OCI-M2 (cell line): ENCODE measurements around the gene GBGT1.

Experiments
- DNase-seq: peaks from one replicate; lab custom pipeline; 2025; ENCODE audit not compliant: unreplicated experiment; lab: John Stamatoyannopoulos, UW

The GBGT1 gene

DNA sequence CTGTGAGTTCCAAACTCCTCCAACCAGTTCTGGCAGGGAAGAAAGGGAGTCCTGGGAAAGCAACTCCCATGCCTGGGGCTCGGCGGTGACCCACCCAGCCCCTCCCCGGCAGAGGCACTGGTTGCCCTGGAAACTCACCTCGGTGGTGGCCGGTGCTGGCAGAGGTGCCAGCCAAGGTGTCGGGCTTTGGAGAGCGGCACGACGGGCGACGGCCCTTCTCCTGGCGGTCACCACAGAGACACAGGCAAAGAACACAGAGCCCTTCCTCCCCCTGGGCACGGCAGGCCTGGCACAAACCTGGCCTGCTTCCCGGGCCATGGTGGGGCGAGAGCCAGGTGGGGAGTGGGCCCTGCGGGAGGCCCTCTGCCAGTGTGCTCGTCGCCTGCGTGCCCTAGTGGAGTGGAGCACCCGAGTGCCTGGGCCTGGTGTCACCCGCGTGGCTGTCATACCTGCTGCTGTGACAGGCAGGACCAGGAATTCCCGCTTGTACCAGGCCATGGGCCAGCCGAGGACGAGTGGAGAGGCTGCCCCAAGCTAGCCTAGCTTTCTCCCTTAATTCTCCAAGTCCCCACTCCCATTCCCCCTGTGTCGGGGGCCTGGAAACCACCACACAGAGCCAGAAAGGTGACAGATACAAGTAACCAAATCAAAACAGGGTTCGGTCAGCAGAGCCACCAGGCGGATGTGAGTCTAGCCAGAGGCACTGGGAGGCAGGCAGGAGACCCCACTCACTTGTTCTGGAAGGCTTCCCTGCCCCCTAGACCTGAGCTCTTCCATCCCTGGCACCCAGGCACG is 34.5 kb downstream of the GBGT1 start:
- no peak for DNase-seq

DNA sequence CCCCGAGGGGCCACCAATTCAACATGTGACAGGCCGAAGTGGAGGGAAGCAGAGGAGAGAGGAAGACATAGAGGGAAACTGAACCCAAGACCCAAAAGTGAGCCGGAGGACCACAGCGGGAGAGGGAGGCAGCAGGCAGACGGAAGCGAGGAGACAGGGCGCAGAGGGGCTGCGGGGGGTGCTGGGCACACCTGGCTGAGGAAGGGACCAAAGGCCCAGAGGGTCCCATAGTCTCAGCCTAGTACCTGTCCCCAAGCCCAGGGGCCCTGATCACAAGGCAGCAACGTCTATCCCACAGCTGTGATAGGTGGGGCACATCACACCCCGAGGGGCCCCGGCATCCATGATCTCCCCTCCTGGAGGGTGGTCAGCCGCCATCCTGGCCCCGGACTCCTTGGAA is 35.6 kb downstream of the GBGT1 start:
- no peak for DNase-seq

DNA sequence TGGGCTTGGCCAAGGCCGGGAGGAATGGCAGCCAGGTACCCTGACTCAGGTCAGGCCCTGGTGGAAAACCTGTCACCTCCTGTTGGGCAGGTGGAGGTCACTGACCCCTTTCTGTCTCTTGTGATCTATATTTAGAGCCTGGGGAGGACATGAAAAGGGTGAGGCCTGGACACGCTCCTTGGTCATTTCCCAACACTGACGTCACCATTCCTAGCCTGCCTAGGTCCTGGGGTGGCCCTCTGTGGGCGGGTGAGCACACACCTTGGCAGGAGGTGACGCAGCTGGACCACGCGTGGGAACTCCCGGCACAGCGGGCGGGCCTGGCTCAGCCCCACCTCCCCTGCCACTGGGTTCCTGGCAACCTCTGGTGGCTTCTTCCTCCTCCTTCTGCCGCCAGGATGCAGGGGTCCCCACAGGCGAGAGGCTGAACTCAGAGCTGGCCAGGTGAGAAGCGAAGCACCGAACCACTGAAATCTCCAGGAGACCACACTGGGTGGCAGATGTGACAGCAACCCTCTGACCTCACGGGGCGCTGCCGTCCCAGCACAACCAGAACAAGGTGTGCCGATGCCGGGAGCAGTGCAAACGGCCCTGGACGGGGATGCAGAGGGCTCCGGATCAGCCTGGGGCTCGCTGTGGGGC is 36.3 kb downstream of the GBGT1 start:
- no peak for DNase-seq

DNA sequence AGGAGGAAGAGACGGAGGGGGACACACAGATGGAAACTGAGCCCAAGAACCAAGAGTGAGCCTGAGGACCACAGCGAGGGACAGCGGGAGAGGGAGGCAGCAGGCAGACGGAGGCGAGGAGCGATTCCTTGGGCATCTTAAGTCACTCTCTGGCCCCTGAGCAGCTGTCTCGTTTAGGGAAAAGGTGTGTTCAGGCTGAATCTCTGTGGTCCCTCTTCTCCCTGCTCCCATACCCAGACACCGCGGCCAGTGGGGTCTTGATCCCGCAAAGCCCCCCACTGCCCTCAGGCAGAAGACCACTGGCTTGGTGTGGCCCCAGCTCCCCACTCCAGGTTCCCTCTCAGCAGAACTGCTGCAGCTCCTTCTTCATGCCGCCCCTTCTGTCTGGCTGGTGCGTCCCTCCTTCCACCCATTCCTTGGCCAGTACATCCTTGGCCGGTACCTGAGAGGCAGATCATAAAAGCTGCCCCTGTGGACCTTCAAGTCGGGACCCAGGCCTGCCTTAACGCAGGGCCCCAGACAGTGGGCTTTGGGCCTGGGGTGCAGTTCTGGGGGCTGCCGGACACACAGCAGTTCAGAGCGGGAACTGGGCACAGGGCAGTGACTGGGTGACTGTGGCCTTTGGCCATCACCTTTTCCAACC is 36.9 kb downstream of the GBGT1 start:
- no peak for DNase-seq

DNA sequence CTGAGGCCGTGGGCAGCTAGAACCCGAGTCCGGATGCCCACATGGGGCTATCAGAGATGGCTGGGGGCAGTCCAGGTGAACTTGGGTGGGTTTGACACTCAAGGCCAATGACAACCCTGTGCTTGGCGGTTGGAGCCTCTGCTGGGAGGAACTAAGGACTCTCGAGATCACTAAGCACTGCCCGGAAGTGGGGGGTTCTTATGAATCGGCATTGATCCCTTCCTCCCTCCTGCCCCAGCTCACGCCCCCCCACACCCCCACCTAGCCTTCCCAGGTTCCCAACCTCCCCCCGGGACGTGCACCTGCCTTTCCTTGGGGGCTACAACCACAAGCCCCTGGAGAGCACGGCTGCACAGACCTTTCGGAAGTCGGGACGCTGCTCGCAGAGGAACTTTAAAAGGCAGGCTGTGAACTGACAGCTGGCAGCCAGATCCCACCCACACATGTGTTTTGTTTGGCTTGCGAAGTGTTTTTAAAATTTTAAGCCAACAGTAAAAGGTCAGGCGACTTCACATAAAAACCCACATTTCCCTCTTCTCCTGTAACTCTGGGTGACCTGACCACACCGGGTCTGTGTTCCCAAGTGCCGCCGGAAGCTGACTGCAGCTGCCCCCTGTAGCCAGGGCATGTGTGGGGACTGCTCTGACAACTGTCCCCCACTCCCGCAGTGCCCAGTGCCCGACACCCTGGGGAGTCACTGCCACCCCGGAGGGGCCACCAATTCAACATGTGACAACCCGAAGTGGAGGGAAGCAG is 37.6 kb downstream of the GBGT1 start:
- no peak for DNase-seq

DNA sequence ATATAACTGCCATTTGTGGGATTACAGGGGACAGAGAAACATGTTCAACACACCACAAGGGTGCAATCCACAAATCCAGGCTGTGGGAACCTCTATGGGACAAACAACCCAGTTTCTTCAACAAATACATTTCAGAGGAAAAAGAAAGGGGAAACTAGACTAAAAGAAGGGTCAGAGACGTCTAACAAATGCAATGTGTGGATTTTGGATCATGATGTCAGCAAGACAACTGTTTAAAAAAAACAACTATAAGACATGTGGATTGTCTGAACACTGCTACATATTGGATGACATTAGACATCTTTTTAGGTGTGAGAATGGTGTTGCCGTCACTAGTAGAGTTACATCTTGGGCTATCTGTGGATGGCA is 38.8 kb downstream of the GBGT1 start:
- no peak for DNase-seq

DNA sequence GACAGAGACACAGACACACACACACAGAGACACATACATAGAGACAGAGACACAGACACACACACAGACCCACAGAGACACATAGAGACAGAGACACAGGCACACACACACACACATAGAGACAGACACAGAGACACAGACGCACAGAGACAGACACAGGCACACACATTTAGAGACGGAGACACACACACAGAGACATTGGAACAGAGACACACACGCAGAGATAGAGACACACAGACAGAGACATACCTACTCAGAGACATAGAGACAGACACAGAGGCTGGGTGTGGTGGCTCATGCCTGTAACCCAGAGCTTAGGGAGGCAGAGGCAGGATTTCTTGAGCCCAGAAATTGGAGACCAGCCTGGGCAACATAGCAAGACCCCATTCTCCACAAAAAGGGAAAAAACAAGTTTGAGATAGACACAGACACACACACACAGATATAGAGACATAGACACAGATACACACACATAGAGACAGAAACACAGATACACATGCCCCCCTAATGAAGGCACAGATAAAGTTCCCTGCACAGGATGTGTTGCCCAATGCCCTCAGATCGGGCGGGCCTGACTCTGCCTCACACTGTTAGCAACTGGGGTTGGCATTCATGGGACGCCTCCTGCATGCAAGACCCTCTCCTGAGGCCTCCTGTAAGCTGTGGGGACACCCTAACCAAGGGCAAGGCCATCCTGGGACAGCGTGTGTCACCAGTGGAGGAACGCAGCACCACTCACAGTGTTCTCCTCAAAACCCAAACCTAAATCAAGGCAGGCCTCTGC is 39.4 kb downstream of the GBGT1 start:
- DNase-seq: no peak

DNA sequence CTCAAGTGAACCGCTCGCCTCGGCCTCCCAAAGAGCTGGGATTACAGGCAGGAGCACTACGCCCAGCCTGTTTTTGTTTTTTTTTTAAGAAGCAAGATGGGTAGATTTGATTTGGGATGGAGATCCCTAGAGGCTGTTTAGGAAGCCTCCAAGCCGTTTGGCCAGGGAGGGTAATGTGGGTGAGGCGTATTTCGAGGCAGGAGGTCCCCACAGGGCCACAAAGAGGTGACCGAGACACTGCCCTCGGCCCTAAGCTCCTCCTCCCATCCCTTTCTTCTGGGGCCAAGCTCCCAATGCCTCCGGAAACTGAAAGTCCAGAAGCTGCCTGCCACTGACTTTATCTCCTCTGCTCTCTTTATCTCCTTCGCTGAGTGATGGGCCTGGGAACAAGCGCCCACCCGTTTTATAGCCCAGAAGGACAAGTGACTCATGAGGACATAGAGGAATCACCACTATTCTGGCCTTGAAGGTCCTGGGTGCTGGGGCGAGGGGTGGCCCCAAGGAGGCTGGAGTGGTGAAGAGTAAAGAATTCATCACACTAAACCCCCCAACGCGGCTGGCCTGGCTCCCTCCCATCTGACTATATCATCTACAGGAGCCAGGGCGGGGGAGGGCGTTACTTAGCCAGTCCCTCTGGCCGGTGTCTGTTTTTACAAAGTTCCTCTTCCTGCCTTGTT is 40.6 kb downstream of the GBGT1 start:
- DNase-seq: no peak

DNA sequence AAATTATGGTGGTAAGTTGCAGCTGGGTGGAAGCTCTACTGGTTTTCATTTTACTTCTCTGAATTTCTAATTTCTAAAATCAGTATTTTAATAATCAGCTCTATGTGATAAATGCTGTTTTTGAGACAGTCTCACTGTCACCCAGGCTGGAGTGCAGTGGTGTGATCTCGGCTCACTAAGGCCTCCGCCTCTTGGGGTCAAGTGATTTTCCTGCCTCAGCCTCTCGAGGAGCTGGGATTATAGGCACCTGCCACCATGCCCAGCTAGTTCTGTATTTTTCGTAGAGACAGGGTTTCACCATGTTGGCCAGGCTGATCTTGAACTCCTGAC is 41.1 kb downstream of the GBGT1 start:
- DNase-seq: no peak

DNA sequence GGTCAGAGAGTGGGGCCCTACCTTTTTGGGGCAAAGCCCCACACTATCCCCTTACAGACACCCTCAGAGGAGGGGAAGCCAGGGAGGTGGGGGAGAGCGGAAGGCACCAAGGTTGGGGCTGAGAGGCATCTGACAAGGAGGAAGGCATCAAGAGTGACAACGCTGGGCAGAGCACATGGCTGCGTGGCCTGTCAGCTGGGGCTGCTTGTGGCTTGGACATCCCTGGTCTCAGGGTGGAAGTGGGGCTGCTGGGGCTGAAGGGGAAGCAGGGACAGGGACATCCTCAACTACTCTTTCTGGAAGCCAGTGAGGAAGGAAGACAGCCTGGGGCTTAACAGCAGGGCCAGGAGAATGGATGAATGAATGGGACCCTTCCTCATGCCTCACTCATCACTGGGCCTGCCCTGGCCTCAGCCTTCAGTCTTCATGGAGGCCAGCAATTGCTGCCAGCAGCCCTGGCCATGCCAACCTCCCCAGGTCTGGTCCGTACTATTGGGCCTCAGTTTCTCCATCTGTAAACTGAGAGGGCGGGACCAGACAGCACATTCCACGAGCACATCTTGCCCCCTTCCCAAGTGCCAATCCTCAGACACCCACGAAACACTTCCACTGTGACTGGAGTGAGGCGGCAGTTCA is 41.7 kb downstream of the GBGT1 start:
- DNase-seq: no peak

DNA sequence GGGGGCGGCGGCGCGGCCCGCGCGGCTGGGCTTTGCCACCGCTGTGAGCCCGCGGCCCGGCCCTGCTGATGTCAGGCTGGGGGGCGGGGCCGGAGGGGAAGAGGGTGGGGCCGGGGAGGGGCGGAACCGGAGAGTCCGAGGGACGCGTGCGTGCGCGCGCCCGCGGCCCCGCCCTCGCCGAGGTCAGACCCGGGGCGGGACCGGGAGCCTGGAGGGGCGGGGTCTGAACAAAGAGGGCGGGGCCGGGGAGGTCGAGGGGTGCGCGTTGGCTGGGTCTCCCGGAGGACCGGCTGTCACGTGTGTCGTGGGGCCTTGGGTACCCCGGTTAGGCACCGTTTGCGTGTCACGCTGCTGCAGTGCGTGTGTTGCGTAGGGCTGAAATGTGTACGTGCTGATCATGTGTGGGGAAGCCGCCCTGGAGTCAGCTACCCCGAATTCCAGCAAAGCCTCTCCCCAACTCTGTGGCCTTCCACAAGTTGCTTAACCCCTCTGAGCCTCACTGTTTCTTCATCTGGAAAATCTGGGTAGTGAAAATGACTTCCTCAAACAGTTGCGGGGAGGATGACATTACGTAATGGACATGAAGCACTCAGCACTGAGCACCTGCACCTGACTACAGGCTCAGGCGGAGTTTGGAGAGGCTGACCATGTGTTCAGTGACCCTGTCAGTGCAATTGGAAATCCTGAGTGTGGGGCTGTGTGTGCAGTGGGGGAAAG is 42.4 kb downstream of the GBGT1 start, which contains the start of gene RALGDS:
RALGDS (minus strand) TSS at position 43 of the 717 bp plus-strand sequence. CDS start 86 bp downstream, outside the sequence.
- DNase-seq: no peak

DNA sequence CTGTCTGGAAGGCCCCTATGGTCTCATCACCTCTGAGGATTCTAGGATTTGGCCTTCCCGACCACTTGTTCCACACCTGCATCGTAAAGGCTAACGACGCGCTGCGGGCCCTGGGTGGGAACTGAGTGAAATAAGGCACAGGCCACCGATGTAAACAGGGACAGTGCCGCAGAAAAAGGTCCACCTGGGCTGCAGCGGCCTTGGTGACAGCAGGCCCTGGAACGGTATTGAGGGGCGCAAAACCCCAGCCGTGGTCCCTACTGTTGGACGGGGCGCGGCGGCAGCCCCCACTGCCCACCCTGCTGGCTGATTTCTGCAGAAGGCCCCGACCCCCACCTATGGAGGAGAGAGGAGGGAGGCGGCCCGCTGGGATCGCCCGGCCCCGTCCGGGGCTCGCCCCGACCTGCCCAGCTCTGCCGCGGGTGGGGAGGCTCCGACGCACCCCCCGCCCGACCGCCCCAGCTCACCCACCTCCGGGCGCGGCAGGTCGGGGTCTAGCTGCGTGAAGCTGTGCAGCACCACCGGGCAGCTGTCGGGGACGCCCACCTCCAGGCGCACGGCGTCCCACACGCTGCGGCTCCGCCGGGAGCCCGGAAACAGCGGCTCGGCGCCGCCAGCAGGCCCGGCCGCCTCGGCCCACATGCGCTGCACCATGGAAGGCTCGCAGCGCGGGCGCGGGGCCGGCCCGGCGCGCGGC is 43.1 kb downstream of the GBGT1 start:
- no peak for DNase-seq

DNA sequence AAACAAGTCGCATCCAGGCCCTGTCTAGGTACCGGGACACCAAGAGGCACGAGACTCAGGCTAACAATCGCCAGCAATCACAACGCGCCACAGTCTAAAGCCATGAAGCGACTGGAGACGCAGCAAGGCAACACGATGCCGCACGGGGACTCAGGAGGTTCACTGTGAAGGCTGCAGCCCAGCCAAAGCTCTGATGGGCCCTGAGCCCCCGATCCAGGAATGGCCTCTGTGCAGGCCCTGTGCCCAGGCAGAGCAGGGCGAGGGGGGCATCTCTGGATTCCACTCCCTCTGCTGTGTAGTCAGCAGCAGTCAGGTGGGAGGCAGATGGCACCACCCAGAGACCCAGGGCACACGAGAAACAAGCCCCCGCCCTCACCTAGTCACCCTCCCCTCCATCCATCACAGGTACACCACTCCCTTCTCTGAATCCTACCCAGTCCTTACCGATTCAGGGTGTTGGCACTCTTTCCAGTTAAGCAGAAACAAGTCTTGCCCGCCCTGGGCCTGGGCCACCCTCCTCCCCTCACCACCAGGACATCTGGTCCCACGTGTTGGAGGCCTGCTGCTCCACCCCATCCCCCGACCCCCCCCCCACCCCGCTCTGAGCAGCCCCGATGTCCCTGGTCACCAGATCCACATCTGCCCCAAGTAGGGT is 43.7 kb downstream of the GBGT1 start:
- no peak for DNase-seq

DNA sequence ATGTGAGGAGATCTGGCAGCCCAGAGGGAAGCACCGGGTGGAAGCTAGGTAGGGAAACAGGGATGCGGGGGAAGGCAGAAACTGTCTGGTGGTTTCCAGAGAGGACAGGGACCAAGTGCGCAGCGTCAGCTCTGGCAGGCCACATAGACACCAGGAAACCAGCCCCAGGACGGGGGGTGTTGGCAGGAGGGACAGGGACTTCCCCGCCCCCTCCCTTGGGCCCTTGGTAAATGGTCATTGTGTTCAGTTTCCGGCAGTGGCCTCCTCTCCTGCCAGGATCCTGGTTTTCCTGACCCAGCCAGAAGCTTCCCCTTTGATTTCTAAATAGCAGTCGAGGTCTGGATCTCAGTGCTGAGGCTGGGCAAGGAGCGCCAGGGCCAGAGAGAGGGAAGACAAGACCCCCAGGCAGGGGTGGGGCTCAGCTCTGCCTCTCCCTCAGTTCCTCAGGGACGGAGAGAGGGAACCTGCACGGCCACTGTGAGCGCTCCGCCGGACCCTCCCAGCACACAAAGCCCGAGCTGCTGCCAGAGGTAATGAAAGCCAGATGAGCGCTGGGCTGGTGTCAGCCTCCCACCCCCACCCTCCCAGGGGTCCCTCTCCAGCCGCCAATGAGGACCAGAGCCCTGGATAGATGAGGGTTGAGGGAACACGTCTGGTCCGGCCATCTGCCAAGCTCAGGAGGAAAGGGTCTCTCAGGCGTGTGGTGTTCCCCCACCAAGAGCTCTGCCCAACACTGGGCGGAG is 44.4 kb downstream of the GBGT1 start:
- no peak for DNase-seq

DNA sequence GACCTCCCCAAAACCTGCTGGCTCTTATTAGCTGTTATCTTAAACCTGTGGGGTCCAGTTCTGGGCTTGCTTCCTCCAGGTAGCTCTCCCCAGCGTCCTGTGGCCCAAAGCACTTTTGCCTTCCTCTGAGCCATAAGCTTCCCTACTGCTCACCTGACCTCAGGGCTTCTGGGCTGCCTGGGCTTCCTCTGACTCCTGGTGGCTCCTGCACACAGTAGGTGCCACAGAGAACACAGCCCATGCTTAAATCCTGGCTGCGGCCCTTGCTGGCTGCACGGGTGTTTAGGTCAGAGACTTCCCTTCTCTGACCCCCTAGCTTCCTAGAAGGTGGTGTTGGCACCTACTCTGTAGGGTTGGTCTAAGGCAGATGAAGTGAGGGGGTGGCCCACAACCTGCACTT is 45.1 kb downstream of the GBGT1 start:
- DNase-seq: no peak

DNA sequence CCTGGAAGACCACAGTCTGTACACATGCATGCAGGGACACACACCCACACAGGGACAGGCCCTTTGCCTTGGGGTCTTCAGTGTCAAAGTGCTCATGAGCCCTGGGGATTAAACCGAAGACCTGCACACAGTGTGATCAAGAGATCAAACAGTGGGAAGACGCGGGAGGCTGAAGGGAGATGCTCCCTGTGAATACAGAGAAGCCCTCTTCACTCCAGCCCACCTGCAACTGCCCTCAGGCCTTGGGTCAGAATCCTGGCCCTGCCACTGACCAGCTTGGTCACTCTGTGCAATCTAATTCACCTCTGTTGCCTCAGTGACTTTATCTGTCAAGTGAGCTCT is 45.6 kb downstream of the GBGT1 start:
- DNase-seq: no peak
